Pons (tissue), 1 donor: ENCODE data around the gene DDX10.

Experiments used
- DNase-seq: peaks from one replicate; pipeline ENCODE4 v3.0.0-alpha.2; 2016; ENCODE audit warnings: low spot score

Gene DDX10

GRCh38 chr11:108983636-108984420 is 319.0 kb downstream of the DDX10 start:
- no peak for DNase-seq

- DNase-seq = no peak
Observed at GRCh38 chr11:108984523-108984922, 319.7 kb downstream of the DDX10 start.

- no peak for DNase-seq
Observed at GRCh38 chr11:108985236-108985944, 320.5 kb downstream of the DDX10 start.

GRCh38 chr11:108985945-108986279 is 321.0 kb downstream of the DDX10 start:
- no peak for DNase-seq
